ENCODE measurements around the gene RAET1G.
"Not testable (repeated sequence)": the region's sequence is repeated elsewhere in the genome, so short reads cannot be mapped to it uniquely, and the experiment has no call there.

Gene RAET1G

DNA sequence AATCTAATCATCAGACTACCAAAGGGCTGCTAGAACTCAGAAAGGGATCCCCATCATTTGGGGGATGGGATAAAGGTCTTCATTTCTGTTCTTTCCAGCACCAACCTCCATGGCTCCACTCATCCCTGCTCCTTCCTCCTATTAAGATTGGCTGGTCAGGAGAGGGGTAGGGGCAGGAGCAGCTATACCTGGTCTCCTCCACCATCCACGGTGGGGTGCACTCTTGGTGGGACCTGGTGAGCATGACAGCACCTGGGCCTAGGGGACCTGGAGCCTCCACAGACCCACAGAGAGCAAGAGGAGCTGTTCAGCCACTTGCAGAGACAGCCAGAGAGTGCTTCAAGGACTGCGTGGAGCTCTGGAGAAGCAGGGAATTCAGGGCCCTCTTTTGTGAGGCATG lies 12.7 kb upstream of the RAET1G start:
- in situ Hi-C loops (cut with MboI; ENCODE audit: low sequenced_read_pairs): loop anchor here (10.0 kb wide), 1 partner anchor 79 kb away; no protein-coding TSS in a partner anchor

DNA sequence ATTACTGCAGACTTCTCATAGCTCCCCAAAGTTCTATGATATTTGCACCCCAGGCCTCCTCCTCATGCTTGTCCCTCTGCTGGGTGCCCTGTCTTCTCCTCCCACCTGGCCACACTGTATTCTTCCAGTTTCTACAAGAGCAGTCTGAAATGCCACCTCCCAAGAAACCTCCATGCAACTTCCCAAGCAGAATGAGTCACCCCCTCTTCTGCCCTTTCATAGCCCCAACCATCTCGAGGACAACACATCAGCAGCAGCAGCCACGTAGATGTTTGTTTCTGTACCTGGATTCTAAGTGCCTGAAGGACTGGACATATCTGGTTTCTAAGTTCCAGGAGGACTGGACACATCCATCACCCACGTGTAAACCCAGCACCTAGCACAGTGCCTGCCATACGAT lies 12.3 kb upstream of the RAET1G start:
- in situ Hi-C loops (cut with MboI; ENCODE audit: low sequenced_read_pairs): loop anchor here (10.0 kb wide), 1 partner anchor 80 kb away; no protein-coding TSS in a partner anchor

DNA sequence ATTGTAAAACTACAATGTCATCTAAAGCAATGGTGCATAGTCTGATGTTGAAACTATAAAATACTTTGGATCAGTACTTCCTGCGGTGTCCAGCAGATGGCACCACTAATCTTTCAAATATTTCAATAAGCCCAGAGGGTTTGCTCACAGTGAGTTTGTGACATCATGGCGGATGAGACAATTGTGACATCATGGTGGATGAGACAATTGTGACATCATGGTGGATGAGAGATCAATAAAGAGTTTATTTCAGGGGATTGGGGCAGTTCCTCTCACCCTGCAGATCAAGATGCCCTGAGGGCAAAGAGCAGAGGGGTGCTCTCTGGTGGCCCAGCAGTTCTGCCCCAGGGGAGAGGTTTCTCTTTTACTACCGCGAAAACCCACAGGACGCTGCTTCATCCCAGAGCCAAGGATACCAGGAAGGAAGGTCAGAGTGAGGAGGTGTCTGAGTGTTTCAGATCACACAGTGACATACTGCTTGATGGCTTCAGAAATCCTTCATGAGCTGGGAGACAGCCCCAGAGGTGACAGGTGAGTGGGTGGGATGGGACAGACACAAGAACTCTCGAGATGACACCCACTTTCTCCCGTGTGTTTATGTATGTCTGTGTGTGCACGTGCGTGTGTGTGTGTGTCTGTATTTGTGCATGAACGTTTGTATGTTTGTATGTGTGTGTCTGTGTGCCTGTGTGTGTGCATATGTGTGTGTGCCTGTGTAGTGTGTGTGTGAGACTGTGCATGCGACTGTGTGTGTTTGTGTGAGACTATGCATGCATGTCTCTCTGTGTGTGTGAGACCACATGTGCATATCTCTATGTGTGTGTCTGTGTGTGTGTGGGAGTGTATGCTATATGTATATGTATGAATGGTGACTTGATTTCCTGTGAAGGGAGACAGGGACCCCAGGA lies 11.6 kb upstream of the RAET1G start:
- in situ Hi-C loops (cut with MboI; ENCODE audit: low sequenced_read_pairs): loop anchor here (10.0 kb wide), 1 partner anchor 80 kb away; no protein-coding TSS in a partner anchor

DNA sequence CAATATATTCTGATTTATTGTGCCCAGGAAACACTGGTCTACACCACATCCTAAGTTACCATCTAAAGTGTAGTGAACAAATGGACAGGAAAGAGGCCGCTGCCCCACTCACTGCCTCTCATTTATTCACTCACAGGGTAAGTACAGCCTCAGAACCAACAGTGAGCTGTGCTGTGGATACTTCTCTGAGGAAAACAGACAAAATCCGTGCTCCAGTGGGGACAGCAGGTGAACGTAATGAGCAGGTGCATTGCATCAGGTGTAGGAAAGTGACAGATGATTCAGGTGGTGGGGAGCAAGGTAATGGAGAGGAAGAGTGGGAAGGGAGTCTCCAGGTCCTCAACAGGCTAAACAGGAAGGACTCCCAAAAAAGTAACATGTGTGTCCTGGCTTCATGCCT lies 10.5 kb upstream of the RAET1G start:
- in situ Hi-C loops (cut with MboI; ENCODE audit: low sequenced_read_pairs): loop anchor here (10.0 kb wide), 1 partner anchor 81 kb away; no protein-coding TSS in a partner anchor

DNA sequence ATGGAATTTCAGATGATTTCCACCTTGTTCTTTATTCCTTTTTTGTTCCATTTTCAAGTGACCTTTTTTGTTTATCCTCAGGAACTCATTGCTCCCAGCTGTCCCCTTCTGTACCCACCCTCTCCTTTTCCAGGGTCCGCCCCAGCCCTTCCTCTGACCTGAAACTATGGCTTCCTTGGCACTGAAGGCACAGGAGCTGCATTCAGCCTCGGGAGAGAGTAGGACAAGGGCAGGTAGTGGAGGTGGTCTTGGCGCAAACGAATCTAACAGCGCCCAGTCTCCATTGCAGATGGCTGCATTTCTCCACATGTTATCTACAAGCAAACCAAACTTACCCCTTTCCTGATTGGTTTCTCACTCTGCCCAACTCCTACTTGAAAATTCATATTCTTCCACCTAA lies 10.1 kb upstream of the RAET1G start:
- in situ Hi-C loops (cut with MboI; ENCODE audit: low sequenced_read_pairs): loop anchor here (10.0 kb wide), 1 partner anchor 82 kb away; no protein-coding TSS in a partner anchor

DNA sequence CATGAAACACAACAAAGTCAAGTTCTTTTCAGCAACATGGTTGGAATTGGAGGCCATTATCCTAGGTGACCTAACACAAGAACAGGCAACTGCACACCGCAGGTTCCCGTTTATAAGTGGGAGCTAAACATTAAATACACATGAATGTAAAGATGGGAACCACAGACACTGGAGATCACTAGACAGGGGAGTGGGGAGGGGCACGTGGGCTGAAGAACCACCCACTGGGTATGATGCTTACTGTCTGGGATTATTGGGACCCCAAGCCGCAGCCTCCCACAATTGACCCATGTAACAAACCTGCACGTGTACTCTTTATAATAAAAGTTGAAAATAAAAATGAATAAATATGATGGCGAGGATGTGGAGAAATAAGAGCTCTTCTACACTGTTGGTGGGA lies 8.6 kb upstream of the RAET1G start:
- in situ Hi-C loops (cut with MboI; ENCODE audit: low sequenced_read_pairs): loop anchor here (10.0 kb wide), 1 partner anchor 83 kb away; no protein-coding TSS in a partner anchor

DNA sequence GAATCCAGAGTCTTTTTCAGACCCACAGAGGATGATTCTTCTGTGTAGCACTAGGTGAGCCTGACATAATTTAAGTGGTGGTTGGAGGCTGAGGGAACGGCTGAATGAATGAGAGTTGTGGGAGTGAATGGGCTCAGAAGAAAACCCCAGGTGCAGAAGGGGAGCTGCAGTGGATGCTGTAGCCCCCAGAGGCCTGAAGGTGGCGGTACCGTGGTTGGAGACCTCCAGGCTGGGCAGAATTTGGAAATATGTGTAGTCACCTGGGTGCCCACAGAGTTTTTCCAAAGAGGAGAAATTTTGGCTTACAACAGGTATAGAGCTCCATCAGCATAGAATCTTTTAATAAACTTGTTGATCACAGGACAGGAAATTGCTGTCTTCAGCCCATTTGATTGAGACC lies 6.5 kb upstream of the RAET1G start:
- in situ Hi-C loops (cut with MboI; ENCODE audit: low sequenced_read_pairs): no loop called here

DNA sequence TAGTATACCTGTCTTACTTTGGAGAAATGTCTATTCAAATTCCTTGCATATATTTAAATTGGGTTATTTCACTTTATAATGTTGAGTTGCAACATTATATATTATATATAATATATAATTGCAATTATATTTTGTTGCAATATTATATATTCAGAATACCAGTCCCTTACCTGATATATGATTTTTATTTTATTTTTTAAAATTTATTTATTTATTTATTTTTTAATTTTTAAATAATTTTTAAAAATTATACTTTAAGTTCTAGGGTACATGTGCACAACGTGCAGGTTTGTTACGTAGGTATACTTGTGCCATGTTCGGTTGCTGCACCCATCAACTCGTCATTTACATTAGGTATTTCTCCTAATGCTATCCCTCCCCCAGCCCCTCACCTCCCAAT lies 4.1 kb upstream of the RAET1G start:
- in situ Hi-C loops (cut with MboI; ENCODE audit: low sequenced_read_pairs): not testable (repeated sequence)

DNA sequence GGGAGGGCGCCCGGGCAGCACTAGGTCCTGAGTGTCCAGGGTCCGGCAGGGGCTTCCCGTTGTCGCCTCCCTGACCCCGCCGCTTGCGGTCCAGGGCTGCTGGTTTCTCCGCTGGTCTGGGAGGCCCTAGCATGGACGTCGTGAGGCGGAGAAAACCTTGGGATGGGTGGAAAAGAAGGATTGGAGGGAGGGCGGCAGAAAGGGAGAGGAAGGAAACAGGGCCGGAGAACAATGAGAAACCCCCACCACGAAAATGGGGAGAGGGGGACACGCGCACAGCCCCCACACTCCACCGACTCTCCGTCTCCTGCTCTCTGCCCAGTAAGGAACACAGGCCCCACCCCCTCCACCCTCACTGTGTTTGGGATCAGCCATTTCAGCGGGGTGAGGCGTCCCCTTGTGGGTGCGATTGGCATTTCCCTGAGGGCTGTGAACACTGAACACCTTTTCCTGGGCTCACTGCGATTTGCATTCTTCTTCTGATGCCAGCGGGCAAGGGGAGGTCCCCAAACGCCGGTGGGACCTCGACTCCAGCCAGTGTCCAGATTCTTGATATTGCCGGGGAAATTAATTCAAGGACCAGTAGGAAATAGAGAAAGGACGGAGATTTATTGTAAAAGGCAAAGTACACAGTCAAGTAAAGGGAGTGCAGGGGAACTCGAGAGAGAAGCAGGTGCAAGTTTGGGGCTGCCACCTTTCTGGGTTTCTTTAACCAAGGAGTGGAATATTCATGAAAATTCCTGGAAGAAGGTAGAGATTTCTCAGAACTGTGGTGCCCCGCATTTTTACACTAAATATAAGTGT lies 3.3 kb upstream of the RAET1G start:
- in situ Hi-C loops (cut with MboI; ENCODE audit: low sequenced_read_pairs): no loop called here

DNA sequence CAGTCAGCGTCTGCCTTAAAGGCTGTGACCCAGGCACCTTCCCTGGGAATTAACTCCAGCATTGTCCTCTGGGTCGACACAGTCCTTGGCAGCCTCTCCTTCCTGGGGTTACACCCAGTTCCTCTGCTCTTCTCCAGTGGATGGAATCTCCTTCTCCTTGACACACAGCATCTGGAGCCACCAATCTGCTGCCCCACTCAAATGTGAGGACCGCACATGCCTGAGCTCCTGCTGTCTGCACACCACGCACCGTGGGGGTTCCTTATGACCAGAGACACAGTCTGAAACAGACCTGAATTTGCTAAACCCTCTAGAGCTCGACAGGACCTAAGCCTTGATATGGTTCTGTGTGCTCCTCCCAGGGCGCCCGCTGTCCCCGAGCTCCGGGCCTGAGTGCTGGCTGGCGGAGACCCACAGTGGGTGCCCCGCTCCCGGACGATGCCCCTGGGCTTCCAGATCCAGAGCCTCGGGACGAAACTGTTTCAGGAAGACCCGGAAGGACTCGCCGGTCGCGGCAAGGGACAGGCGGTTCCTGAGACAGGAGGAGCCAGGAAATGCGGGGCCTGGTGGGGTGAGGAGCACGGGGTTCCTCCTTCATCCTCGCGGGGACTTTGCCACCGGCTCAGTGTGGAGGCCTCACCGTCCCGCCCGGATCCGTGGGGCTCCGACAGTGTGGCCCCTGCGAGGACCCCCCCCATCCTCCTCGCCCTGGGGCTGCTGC lies 2.5 kb upstream of the RAET1G start:
- in situ Hi-C loops (cut with MboI; ENCODE audit: low sequenced_read_pairs): no loop called here

DNA sequence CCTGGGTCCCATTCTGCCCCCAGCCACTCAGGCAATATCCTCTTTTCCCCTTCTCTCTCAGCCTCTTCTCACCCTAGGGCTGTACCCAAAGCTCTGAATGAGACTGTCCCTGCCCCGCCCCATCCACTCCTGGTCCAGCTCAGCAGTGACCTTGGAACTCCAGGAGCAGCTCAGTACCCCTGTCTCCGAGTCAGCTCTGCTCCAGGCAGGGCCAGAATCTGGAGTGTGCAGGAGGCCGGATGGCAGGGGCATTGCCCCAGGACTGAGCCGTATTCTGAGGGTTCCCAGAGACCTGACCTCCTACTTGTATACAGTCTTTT lies 2.0 kb upstream of the RAET1G start:
- in situ Hi-C loops (cut with MboI; ENCODE audit: low sequenced_read_pairs): no loop called here

DNA sequence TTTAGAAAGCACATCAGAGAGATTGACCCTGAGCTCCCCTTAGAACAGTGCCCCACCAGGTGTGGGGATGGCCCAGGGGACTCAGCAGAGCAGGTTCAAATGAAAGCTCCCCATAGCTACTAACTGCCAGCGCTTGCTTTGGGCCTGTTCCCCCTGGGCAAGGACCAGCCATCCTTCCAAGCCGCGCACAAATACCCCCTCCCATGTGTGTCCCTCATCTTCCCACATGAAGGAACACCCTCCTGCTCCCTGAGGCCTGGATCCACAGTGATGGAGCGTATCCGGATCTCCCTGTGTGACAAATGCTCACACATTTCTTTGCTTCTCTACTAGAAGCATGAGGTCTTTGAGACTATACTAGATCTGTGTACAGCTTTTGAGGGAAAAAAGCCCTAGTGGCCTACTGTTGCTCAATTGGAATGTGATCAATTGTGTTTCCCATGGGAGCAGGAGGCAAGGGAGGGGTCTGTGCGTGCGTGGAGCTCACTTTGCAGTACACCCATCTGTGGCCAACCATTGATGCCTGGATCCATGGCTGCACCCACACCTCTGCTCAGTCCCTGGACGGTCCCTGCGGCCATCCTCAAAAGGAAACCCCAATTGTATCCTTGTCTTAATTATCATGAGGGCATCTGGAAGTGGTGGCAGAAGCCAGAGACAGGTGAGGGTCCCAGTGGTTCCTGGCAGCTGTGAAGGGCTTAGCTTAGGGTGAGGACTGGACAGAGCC lies 1.4 kb upstream of the RAET1G start:
- in situ Hi-C loops (cut with MboI; ENCODE audit: low sequenced_read_pairs): no loop called here

DNA sequence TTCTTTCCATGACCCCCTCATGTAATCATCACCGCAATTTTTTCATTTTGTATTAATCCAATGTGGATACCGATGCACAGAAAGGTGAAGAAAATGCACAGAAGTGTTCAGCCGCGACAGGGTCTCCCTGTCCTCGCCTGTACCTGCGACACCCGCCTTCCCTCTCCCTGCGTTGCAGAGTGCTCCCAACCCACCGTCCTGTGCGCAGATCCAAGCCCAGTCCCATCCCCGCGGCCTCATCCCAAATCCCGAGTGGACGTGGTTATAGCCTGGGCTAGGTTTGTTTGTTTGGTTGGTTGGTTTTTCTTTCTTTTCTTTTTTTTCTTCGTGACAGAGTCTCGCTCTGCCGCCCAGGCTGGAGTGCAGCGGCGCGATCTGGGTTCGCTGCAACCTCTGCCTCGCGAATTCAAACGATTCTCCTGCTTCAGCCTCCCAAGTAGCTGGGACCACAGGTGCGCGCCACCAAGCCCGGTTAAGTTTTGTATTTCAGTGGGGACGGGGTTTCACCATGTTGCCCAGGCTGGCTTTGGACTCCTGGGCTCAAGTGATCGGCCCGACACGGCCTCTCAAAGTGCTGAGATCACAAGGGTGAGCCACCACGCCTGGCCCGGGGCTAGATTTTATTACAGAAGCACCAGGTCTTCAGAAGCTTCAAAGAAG lies 536 bp upstream of the RAET1G start:
- in situ Hi-C loops (cut with MboI; ENCODE audit: low sequenced_read_pairs): no loop called here

DNA sequence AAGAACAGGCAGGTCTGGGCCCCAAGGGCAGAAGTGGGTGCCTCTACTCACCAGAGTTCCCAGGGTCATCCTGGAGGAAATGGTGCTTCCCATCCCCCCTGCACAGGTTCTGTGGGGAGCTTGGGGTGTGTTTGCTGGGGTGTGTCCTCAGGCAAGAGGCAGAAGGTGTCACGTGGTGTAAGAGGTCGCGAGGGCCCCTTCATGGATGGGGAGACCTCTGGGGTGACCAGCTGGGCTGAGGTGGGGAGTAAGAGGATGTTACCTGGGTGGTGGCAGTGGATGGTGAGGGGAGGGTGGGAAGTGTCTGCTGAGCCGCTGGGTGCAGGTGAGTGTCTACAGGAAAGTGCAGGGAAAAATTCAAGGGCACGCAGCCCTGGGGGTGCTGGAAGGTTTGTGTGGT lies 830 bp downstream of the RAET1G start:
- in situ Hi-C loops (cut with MboI; ENCODE audit: low sequenced_read_pairs): not testable (repeated sequence)

DNA sequence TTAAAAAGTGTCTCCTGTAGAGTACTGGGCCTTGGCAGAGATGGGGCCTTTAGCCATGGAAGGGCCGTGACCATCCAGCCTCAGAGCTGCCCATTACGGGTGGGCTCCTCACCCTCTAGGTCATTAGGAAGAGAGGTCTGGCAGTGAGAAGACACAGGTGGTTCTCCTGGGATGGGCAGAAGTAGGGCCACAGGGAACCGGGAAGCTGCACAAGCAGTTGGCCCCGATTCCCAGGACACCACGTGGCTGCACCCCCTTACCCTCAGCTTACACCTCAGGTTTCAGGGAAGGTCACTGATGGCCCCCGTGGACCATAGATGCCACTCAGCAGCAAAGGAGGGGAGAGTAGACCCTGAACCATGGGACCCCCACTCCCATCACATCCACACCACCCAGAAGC lies 1.6 kb downstream of the RAET1G start:
- in situ Hi-C loops (cut with MboI; ENCODE audit: low sequenced_read_pairs): no loop called here

DNA sequence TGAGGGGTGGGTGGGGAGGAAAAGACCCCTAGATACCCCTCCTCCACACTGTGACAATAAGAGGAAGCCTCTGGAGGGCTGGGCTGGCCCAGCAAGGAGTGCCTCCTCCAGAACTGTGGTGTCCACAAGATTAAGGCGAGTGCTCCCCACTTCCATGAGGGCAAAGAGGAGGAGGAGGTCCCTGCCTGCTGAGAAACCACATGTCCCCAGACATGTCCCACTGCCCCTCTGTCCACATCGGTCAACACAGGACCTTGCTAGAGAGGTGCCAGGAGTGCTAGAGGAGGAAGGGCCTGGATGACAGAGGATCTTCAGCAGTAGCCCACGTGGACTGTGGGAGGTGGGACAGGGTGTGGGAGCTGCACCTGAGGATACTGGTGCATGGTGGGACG lies 3.1 kb downstream of the RAET1G start:
- in situ Hi-C loops (cut with MboI; ENCODE audit: low sequenced_read_pairs): no loop called here

DNA sequence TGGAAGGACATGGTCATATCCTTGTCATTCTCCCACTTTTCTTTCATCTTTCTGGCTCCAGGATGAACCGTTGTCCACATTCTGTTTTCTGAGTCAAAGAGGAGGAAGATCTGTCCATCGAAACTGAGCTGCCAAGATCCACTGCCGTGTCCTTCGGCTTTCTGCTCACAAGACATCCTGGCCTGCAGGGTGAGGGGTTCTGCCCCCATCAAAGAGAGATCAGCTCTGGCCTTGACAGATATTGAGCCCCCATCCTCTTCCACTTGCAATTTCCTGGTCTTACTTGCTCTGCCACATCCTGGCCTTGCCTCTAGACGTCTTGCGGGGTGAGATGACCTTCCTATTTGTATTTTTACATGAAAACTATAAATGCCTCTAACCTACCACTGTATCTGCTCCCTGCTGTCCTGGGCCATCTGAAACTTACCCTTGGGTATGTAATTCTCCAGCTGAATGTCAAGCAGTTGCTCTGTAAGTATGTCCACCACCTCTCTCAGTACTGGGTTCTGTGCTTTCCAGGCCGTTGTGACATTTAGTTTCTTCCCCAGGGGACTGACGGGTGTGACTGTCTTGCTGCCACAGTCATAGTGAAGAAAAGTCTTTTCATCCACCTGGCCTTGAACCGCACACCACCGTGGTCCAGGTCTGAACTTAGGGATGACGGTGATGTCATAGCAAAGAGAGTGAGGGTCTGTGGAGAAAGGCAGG lies 3.6 kb downstream of the RAET1G start:
- in situ Hi-C loops (cut with MboI; ENCODE audit: low sequenced_read_pairs): not testable (repeated sequence)

DNA sequence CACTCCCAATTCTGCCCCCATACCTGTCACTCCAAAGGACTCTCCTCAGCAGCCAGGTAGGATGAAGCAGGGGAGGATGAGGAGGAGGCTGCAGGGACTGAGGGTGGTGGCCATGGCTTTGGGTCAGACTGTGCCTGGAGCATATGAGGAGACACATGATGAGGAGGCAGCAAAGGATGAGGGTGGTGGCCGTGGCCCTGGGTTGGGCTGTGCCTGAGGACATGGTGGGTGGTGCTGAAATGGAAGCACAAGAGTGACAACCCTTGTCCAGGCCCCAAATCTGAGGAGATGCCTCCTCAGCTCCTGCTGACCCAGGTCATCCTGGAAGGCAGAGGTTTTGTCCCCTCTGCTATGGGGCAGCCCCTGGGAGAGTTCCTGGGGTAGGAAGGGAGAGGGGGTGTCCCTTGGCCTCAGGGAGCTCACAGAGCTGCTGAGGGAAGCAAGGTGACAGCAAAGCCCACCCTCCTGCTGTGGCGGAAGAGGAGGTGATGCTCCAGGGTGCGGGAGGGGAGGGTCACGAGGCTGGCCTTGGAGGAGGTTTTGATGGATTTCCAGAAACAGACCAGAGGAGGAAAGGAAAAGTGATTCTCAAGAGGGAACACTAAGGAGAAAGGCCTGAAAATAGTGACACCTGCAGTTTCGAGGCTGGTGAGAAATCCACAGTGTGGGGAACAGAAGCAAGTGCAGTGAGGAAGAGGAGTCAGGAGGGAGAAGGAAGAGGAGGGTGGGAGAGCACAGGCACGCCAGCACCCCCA lies 4.6 kb downstream of the RAET1G start:
- in situ Hi-C loops (cut with MboI; ENCODE audit: low sequenced_read_pairs): no loop called here

DNA sequence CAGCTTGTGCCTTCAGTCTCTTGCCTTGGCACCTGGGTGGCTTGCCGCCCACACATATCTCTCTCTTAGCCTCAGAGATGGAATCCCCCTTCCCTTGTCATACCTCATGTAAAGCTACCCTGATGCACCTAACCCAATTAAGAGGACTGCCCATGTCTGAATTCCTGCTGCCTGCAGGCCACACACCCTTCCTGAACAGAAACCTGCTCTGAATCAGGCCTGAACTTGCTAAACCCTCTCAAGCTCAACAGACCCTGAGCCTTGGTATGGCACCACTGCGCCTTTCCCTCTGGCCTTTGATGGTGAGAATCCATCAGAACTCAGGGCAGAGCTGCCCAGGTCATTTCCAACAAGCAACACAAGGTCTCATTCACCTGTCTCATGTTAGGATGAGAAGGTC lies 5.2 kb downstream of the RAET1G start:
- in situ Hi-C loops (cut with MboI; ENCODE audit: low sequenced_read_pairs): no loop called here
